PFSK-1 (cell line): ENCODE results near the gene ARHGEF39.

ENCODE experiments used
- POLR2AphosphoS5 ChIP-seq: IDR thresholded peaks from 2 replicates; pipeline ENCODE4 v1.6.1; 2012; ENCODE audit warnings: low read depth, mild to moderate bottlenecking, control low read depth, low read length, moderate library complexity
- TAF1 ChIP-seq: IDR thresholded peaks from 2 replicates; pipeline ENCODE4 v1.6.1; 2012; ENCODE audit warnings: low read length, control low read depth, borderline replicate concordance; ENCODE audit not compliant: insufficient read depth

DNA sequence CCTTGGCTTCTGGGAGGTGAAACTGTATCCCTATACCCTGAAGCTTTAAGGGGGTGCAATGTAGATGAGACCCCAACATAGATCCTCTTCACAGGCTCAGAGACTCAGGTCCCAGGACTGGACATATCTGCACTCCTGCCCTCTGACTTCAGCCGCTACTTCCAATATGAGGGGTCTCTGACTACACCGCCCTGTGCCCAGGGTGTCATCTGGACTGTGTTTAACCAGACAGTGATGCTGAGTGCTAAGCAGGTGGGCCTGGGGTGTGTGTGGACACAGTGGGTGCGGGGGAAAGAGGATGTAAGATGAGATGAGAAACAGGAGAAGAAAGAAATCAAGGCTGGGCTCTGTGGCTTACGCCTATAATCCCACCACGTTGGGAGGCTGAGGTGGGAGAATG lies 14.1 kb upstream of the ARHGEF39 start:
- TF ChIP-seq TAF1 (no peak), POLR2AphosphoS5 (no peak)
